A673 (cell line): ENCODE data around the gene ARHGEF35. TPM values are rescaled to one million over a fixed set of nuclear protein-coding genes. Genes with fewer than 3 reads are reported as not detected.
"Not testable (repeated sequence)": the region's sequence is repeated elsewhere in the genome, so short reads cannot be mapped to it uniquely, and the experiment has no call there.

Source experiments
- BruUV-seq: library from RNA; stranded (reverse); fragments of 400-500 nt; replicated peaks from 2 replicates; lab custom pipeline; 2021; lab: Mats Ljungman, UMichigan
- CTCF ChIA-PET: fragments of 300-600 bp; sonication (Branson Sonifier 250); formaldehyde crosslinking; loops from one replicate; lab custom pipeline; 2022; ENCODE audit warnings: antibody characterized with exemption; lab: Charles Lee
- POLR2A ChIA-PET: fragments of 300-600 bp; sonication (Branson Sonifier 250); formaldehyde crosslinking; loops from one replicate; lab custom pipeline; 2022; ENCODE audit warnings: antibody characterized with exemption; ENCODE audit not compliant: low non-redundant PET; lab: Charles Lee
- DNase-seq: peaks from one replicate; pipeline ENCODE4 v3.0.0-alpha.2; 2015; ENCODE audit warnings: low spot score
- H3K27ac ChIP-seq: fragments of 200-600 bp; sonication (generic); 2 replicates; pipeline ENCODE4 v1.5.1; 2016; ENCODE audit warnings: mixed run types, low read depth, mild to moderate bottlenecking, mixed read lengths, antibody characterized with exemption, low read length; ENCODE audit not compliant: poor library complexity, severe bottlenecking
- H3K27me3 ChIP-seq: fragments of 200-600 bp; sonication (generic); replicated peaks from 2 replicates; pipeline ENCODE4 v1.6.1; 2017; ENCODE audit warnings: mixed run types, low read depth, mild to moderate bottlenecking, mixed read lengths, antibody characterized with exemption, low read length; ENCODE audit not compliant: insufficient read depth, poor library complexity
- H3K36me3 ChIP-seq: fragments of 200-600 bp; sonication (generic); 2 replicates; pipeline ENCODE4 v1.6.1; 2016; ENCODE audit warnings: mixed run types, mild to moderate bottlenecking, mixed read lengths, antibody characterized with exemption, low read length; ENCODE audit not compliant: insufficient read depth, poor library complexity, severe bottlenecking
- H3K4me1 ChIP-seq: fragments of 200-600 bp; sonication (generic); 2 replicates; pipeline ENCODE4 v1.6.1; 2017; ENCODE audit warnings: mixed run types, mild to moderate bottlenecking, mixed read lengths, antibody characterized with exemption, low read length; ENCODE audit not compliant: insufficient read depth, poor library complexity, severe bottlenecking
- H3K4me3 ChIP-seq: fragments of 200-600 bp; sonication (generic); 2 replicates; pipeline ENCODE4 v1.5.1; 2016; ENCODE audit warnings: low read depth, mixed run types, mild to moderate bottlenecking, mixed read lengths, low read length; ENCODE audit not compliant: poor library complexity, severe bottlenecking
- H3K9me3 ChIP-seq: fragments of 200-600 bp; sonication (generic); 2 replicates; pipeline ENCODE4 v1.6.1; 2016; ENCODE audit warnings: mixed run types, low read depth, mild to moderate bottlenecking, mixed read lengths, antibody characterized with exemption, low read length; ENCODE audit not compliant: poor library complexity, severe bottlenecking
- intact Hi-C: fragments of 100-400 bp; cut with micrococcal nuclease; formaldehyde crosslinking; loops from one replicate; pipeline ENCODE4 v1.10.0; 2022; ENCODE audit not compliant: unreplicated experiment
- total RNA-seq: library from RNA; stranded (reverse); gene quantifications from 2 replicates; pipeline ENCODE4 v1.2.3, GENCODE V29; 2021

Gene ARHGEF35
- total RNA-seq, 1 experiment from 2014 or later: 4.6 TPM

- CTCF ChIA-PET, intact Hi-C loops, POLR2A ChIA-PET, H3K4me3 ChIP-seq, BruUV-seq, H3K4me1 ChIP-seq, H3K27me3 ChIP-seq, H3K27ac ChIP-seq, H3K9me3 ChIP-seq, DNase-seq, H3K36me3 ChIP-seq: not testable (repeated sequence)
Measured at GRCh38 chr7:144201978-144202377, 6.3 kb upstream of the ARHGEF35 start.

- POLR2A ChIA-PET, H3K9me3 ChIP-seq, H3K27ac ChIP-seq, CTCF ChIA-PET, DNase-seq, BruUV-seq, intact Hi-C loops, H3K36me3 ChIP-seq, H3K4me1 ChIP-seq, H3K4me3 ChIP-seq, H3K27me3 ChIP-seq: not testable (repeated sequence)
Measured at GRCh38 chr7:144198934-144199333, 3.3 kb upstream of the ARHGEF35 start.

DNA sequence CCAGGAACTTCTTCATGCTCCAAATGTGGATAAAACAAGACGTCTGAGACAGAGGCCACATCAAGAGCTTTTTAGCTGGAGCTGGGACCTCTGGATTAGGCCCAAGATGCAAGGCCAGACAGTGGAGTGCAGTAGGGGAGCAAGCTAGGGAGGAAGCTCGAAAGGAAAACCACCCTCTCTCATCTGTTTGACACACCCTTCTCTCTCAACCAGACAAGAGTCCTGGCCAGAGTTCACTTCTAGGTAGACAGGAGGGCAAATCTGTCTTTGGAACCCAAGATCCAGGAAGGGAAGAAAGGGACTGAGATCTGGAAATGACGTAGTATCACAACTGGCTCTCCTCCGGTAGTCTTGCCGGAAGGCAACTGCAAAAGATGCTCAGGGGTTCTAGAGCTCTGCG, 1.2 kb downstream of the ARHGEF35 start:
- H3K36me3 ChIP-seq, H3K27ac ChIP-seq, DNase-seq, intact Hi-C loops, H3K27me3 ChIP-seq, POLR2A ChIA-PET, H3K4me1 ChIP-seq, CTCF ChIA-PET, H3K4me3 ChIP-seq, H3K9me3 ChIP-seq: not testable (repeated sequence)
- TSS peak; percentile 59 for BruUV-seq

- DNase-seq, POLR2A ChIA-PET, H3K4me1 ChIP-seq, BruUV-seq, intact Hi-C loops, H3K36me3 ChIP-seq, CTCF ChIA-PET, H3K27ac ChIP-seq, H3K27me3 ChIP-seq, H3K9me3 ChIP-seq, H3K4me3 ChIP-seq: not testable (repeated sequence)
Measured at GRCh38 chr7:144193782-144194181, 1.9 kb downstream of the ARHGEF35 start.

- H3K27me3 ChIP-seq, CTCF ChIA-PET, H3K27ac ChIP-seq, H3K4me3 ChIP-seq, H3K9me3 ChIP-seq, H3K4me1 ChIP-seq, intact Hi-C loops, BruUV-seq, POLR2A ChIA-PET, H3K36me3 ChIP-seq, DNase-seq: not testable (repeated sequence)
Measured at GRCh38 chr7:144188578-144189171, 7.0 kb downstream of the ARHGEF35 start.

DNA sequence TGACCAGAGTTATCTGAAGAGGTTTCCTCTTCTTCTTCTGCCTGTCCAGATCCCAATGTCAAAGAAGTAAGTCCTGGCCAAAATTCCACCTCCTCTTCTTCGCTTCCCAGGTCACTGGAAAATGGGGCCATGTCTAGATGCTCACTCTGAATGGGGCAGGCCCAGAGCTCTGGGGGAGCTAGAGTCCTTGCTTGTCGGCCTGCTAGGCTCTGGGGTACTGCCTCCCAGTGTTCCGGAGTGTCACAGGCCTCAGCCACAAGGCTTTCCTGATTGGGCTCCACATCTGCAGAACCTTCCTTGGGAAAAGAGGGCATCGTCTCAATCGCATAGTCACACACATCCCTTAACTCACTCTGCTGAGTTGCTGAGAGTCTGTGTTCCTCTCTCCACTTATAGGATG, 7.8 kb downstream of the ARHGEF35 start:
- POLR2A ChIA-PET, BruUV-seq, H3K36me3 ChIP-seq, H3K9me3 ChIP-seq, intact Hi-C loops, H3K27ac ChIP-seq, H3K27me3 ChIP-seq, DNase-seq, H3K4me1 ChIP-seq, CTCF ChIA-PET, H3K4me3 ChIP-seq: not testable (repeated sequence)

GRCh38 chr7:144183166-144183565, 12.5 kb downstream of the ARHGEF35 start, which contains the start of gene CTAGE4:
CTAGE4 (plus strand) TSS chr7:144183466; CDS start chr7:144183504, 38 bp downstream.
- CTCF ChIA-PET: not testable (repeated sequence)

DNA sequence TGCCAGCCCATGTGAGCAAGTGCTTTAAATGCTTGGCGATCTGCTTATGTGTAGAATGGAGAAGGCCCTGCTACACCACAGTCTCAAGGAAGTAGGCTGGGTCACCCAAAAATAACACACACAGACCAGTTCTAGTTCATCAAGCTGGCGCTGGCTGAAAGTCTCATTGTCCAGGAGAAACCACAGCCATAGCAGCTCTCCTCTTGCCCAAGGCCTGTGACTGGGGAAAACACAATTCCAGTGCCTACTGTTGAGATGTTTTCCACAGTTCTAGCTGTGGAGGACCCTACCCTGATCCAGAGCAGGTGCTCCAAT, 16.5 kb downstream of the ARHGEF35 start:
- H3K36me3 ChIP-seq, H3K4me1 ChIP-seq, H3K4me3 ChIP-seq, intact Hi-C loops, POLR2A ChIA-PET, H3K27me3 ChIP-seq, H3K27ac ChIP-seq, BruUV-seq, H3K9me3 ChIP-seq, CTCF ChIA-PET, DNase-seq: not testable (repeated sequence)

More at GRCh38 chr7:144183166-144183565, 12.5 kb downstream of the ARHGEF35 start, which contains the start of gene CTAGE4:
- H3K27me3 ChIP-seq, intact Hi-C loops, H3K36me3 ChIP-seq, H3K4me1 ChIP-seq, H3K4me3 ChIP-seq, DNase-seq, H3K27ac ChIP-seq, BruUV-seq, H3K9me3 ChIP-seq, POLR2A ChIA-PET: not testable (repeated sequence)
